B cell (primary cell): Measurements from ENCODE around the gene ZNF714. TPM values are rescaled to one million over a fixed set of nuclear protein-coding genes. Genes with fewer than 3 reads are reported as not detected.

ENCODE experiments used
- ATAC-seq: fragments of 200-7000 bp; cut with Tn5 transposase; one replicate; pipeline ENCODE4 v1.10.0; 2021; ENCODE audit warnings: low read depth, mild to moderate bottlenecking, moderate number of reproducible peaks, moderate library complexity
- CTCF ChIA-PET: fragments of 350-600 bp; sonication (Branson Sonifier 250); formaldehyde crosslinking; loops from one replicate; lab custom pipeline; 2021; ENCODE audit warnings: antibody characterized with exemption, inconsistent platforms; lab: Charles Lee
- POLR2A ChIA-PET: fragments of 350-600 bp; sonication (Branson Sonifier 250); formaldehyde crosslinking; loops from one replicate; lab custom pipeline; 2021; ENCODE audit warnings: antibody characterized with exemption; lab: Charles Lee
- DNase-seq: peaks from one replicate; pipeline ENCODE4 v3.0.0; 2013
- H2AFZ ChIP-seq: 2 replicates; pipeline ENCODE4 v1.6.1; 2012; ENCODE audit warnings: mild to moderate bottlenecking, low read depth, low read length; ENCODE audit not compliant: insufficient read depth, poor library complexity, severe bottlenecking
- H3K27ac ChIP-seq, 2 donors: 1 replicate in 1 of 2; 2 replicates in 1 of 2; pipeline ENCODE4 v1.5.1; 2012 to 2013; ENCODE audit warnings: low read length in 2 of 2, mild to moderate bottlenecking in 2 of 2, moderate library complexity in 1 of 2
- H3K27me3 ChIP-seq, 4 experiments: fragments of 200-600 bp in 1 of 4; sonication (generic) in 1 of 4; replicated peaks in 1 of 4; 1 replicate in 2 of 4; 2 replicates in 2 of 4; pipeline versions ENCODE4 v1.6.1 to v1.7.0; 2013 to 2016; ENCODE audit warnings: low read length in 3 of 4, mild to moderate bottlenecking in 2 of 4, mixed read lengths in 1 of 4, moderate library complexity in 1 of 4; ENCODE audit not compliant: insufficient read depth in 4 of 4, control insufficient read depth in 3 of 4; ENCODE audit errors: control extremely low read depth in 1 of 4
- H3K36me3 ChIP-seq, 2 experiments: replicated peaks in 1 of 2; 1 replicate in 1 of 2; 2 replicates in 1 of 2; pipeline versions ENCODE4 v1.6.1 to v1.7.1; 2013; ENCODE audit warnings: low read length in 1 of 2; ENCODE audit not compliant: insufficient read depth in 2 of 2, control insufficient read depth in 1 of 2; ENCODE audit errors: control extremely low read depth in 1 of 2, extremely low read depth in 1 of 2
- H3K4me1 ChIP-seq, 2 donors: fragments of 200-600 bp in 1 of 2; sonication (generic) in 1 of 2; 1 replicate in 1 of 2; 2 replicates in 1 of 2; pipeline versions ENCODE4 v1.5.1 to v1.6.1; 2013 to 2017; ENCODE audit warnings: low read length in 2 of 2; ENCODE audit not compliant: control insufficient read depth in 2 of 2, insufficient read depth in 2 of 2
- H3K4me2 ChIP-seq: replicated peaks from 2 replicates; pipeline ENCODE3; 2012; ENCODE audit warnings: mild to moderate bottlenecking, low read depth, low read length; ENCODE audit not compliant: poor library complexity, severe bottlenecking
- H3K4me3 ChIP-seq, 5 experiments: fragments of 200-600 bp in 1 of 5; sonication (generic) in 1 of 5; 1 replicate in 3 of 5; 2 replicates in 2 of 5; pipeline versions ENCODE4 v1.5.1 to v1.7.0; 2011 to 2016; ENCODE audit warnings: low read length in 4 of 5, mild to moderate bottlenecking in 4 of 5, low read depth in 2 of 5, control low read depth in 1 of 5, moderate library complexity in 1 of 5; ENCODE audit not compliant: insufficient read depth in 1 of 5; ENCODE audit errors: control extremely low read depth in 1 of 5, extremely low read depth in 1 of 5
- H3K79me2 ChIP-seq: fragments of 200-600 bp; sonication (generic); one replicate; pipeline ENCODE4 v1.6.0; 2016; ENCODE audit warnings: low read length; ENCODE audit not compliant: control insufficient read depth, insufficient read depth
- H3K9ac ChIP-seq: fragments of 200-600 bp; sonication (generic); 2 replicates; pipeline ENCODE4 v1.6.1; 2017; ENCODE audit warnings: mild to moderate bottlenecking, low read length, moderate library complexity
- H3K9me3 ChIP-seq, 3 donors: one replicate each; pipeline versions ENCODE4 v1.6.1 to v1.7.1; 2013; ENCODE audit warnings: low read length in 2 of 3; ENCODE audit not compliant: control insufficient read depth in 2 of 3, insufficient read depth in 1 of 3; ENCODE audit errors: control extremely low read depth in 1 of 3
- H4K20me1 ChIP-seq: 2 replicates; pipeline ENCODE4 v1.6.0; 2012; ENCODE audit warnings: mild to moderate bottlenecking, low read length; ENCODE audit not compliant: insufficient read depth, control insufficient read depth, poor library complexity, severe bottlenecking
- H3K27ac Mint-ChIP-seq: one replicate; pipeline ENCODE4 v1.8.0; 2021; ENCODE audit warnings: mixed read lengths
- H3K27me3 Mint-ChIP-seq: one replicate; pipeline ENCODE4 v1.8.0; 2021; ENCODE audit warnings: mixed read lengths
- H3K4me1 Mint-ChIP-seq: one replicate; pipeline ENCODE4 v1.8.0; 2021; ENCODE audit warnings: mixed read lengths
- H3K4me3 Mint-ChIP-seq: one replicate; pipeline ENCODE4 v1.8.0; 2021; ENCODE audit warnings: mixed read lengths
- H3K9me3 Mint-ChIP-seq: one replicate; pipeline ENCODE4 v1.8.0; 2022; ENCODE audit warnings: mixed read lengths; ENCODE audit not compliant: insufficient read depth
- CTCF ChIP-seq: fragments of 200-600 bp; IDR thresholded peaks from one replicate; pipeline ENCODE4 v1.8.0; 2022; ENCODE audit warnings: antibody characterized with exemption, mild to moderate bottlenecking
- EZH2 ChIP-seq: IDR thresholded peaks from 2 replicates; pipeline ENCODE4 v1.6.1; 2012; ENCODE audit warnings: borderline replicate concordance, low read depth, mild to moderate bottlenecking, moderate library complexity, low read length; ENCODE audit not compliant: insufficient read depth, poor library complexity, severe bottlenecking
- WGBS: methylation state at CpG from one replicate; pipeline ENCODE4 v1.1.5; 2013; ENCODE audit warnings: missing lambda C conversion rate; ENCODE audit not compliant: insufficient coverage; 5-methylcytosine and 5-hydroxymethylcytosine counted together
- intact Hi-C: fragments of 100-400 bp; cut with micrococcal nuclease; formaldehyde crosslinking; loops from one replicate; pipeline ENCODE4 v1.10.0; 2022
- polyA plus RNA-seq: library from polyadenylated mRNA; depleted of rRNA; stranded (reverse); fragments of >200 nt; gene quantifications from 2 replicates; pipeline ENCODE4 v1.2.3, GENCODE V29; 2012
- total RNA-seq, 2 donors: library from RNA; stranded (reverse); fragments of 120-200 nt in 1 of 2; gene quantifications; 1 replicate in 1 of 2; 2 replicates in 1 of 2; pipeline versions ENCODE4 v1.2.3 to v1.2.4, GENCODE V29; 2013 to 2022

ZNF714 gene
- total and polyA plus RNA-seq, 2 donors (not counting 1 experiment from before 2014, with no cell fraction given), result 4.4 to 10.7 TPM

GRCh38 chr19:21128901-21129698, 47.1 kb downstream of the ZNF714 start:
- ATAC-seq (no peak), DNase-seq (no peak)
- ChIA-PET POLR2A (no interaction called here), CTCF (no interaction called here)
- no peak for TF ChIP-seq CTCF
- TF ChIP-seq EZH2, result no peak
- H3K27ac ChIP-seq, result no peak overlapping the region
- H3K9ac ChIP-seq, result no peak overlapping the region
- peaks cover 0 to 6% (median 0%) of the 10 kb centered on the region in 3 donors for H3K9me3 ChIP-seq
- H3K4me3 ChIP-seq, result no peak overlapping the region
- no peak overlapping the region for H2AFZ ChIP-seq
- H3K79me2 ChIP-seq, result no peaks in the 10 kb centered on the region
- H3K27me3 ChIP-seq, result no peaks in the 10 kb centered on the region
- intact Hi-C loops, result no loop called here
- peaks cover 13% of the 10 kb centered on the region for H3K27me3 Mint-ChIP-seq
- no peaks in the 10 kb centered on the region for H4K20me1 ChIP-seq
- H3K9me3 Mint-ChIP-seq, result peaks cover 4% of the 10 kb centered on the region
- H3K4me2 ChIP-seq, result no peak overlapping the region
- H3K4me3 Mint-ChIP-seq, result no peak overlapping the region
- no peak overlapping the region for H3K27ac Mint-ChIP-seq
- WGBS, result 95% methylated on average over 4 of the region's 6 CpGs
- no peaks in the 10 kb centered on the region for H3K4me1 Mint-ChIP-seq
- H3K36me3 ChIP-seq, result no peaks in the 10 kb centered on the region
- H3K4me1 ChIP-seq, result no peaks in the 10 kb centered on the region

GRCh38 chr19:21130097-21130775, 48.2 kb downstream of the ZNF714 start:
- TF ChIP-seq CTCF (no peak), EZH2 (no peak)
- no peaks in the 10 kb centered on the region for H3K27me3 ChIP-seq
- no peaks in the 10 kb centered on the region for H3K4me1 ChIP-seq
- DNase-seq (no peak), ATAC-seq (no peak)
- ChIA-PET CTCF (no interaction called here), POLR2A (no interaction called here)
- no peak overlapping the region for H3K4me2 ChIP-seq
- H3K9ac ChIP-seq, result no peak overlapping the region
- no peaks in the 10 kb centered on the region for H4K20me1 ChIP-seq
- no peak overlapping the region for H3K4me3 ChIP-seq
- peaks cover 15% of the 10 kb centered on the region for H3K27me3 Mint-ChIP-seq
- H3K9me3 ChIP-seq, result peaks cover 0 to 3% (median 0%) of the 10 kb centered on the region in 3 donors
- intact Hi-C loops, result no loop called here
- no peak overlapping the region for H3K4me3 Mint-ChIP-seq
- 100% methylated on average over 2 of the region's 3 CpGs for WGBS
- no peak overlapping the region for H2AFZ ChIP-seq
- no peaks in the 10 kb centered on the region for H3K79me2 ChIP-seq
- H3K9me3 Mint-ChIP-seq, result peaks cover 4% of the 10 kb centered on the region
- no peaks in the 10 kb centered on the region for H3K36me3 ChIP-seq
- H3K4me1 Mint-ChIP-seq, result no peaks in the 10 kb centered on the region
- no peak overlapping the region for H3K27ac ChIP-seq
- no peak overlapping the region for H3K27ac Mint-ChIP-seq
